ENCODE data around the gene TNFSF15. TPM values are rescaled to one million over a fixed set of nuclear protein-coding genes. Genes with fewer than 3 reads are reported as not detected.

Gene TNFSF15
- total and polyA plus RNA-seq, 2 donors = 0.92 to 8.8 TPM

GRCh38 chr9:114811966-114812636 lies 6.3 kb upstream of the TNFSF15 start:
- Histone ChIP-seq H3K27ac (ENCODE audit: low read depth) (no peak overlapping the region), H3K4me3 (ENCODE audit: low read depth, low read length) (no peak overlapping the region), H3K36me3 (ENCODE audit: insufficient read depth) (no peaks in the 10 kb centered on the region), H3K4me1 (ENCODE audit: insufficient read depth) (no peaks in the 10 kb centered on the region)
- 84% methylated on average over 5 of the region's 5 CpGs for WGBS
- DNase-seq (ENCODE audit: extremely low spot score) = no peak

- Histone ChIP-seq H3K36me3 (ENCODE audit: insufficient read depth) (no peaks in the 10 kb centered on the region), H3K4me1 (ENCODE audit: insufficient read depth) (no peaks in the 10 kb centered on the region), H3K27ac (ENCODE audit: low read depth) (no peak overlapping the region), H3K4me3 (ENCODE audit: low read depth, low read length) (no peak overlapping the region)
- WGBS = 79% methylated on average over 4 of the region's 4 CpGs
- no peak for DNase-seq (ENCODE audit: extremely low spot score)
These were observed 5.5 kb upstream of the TNFSF15 start for GRCh38 chr9:114811301-114811700.

- H3K4me1 ChIP-seq (ENCODE audit: insufficient read depth) = no peaks in the 10 kb centered on the region
- H3K36me3 ChIP-seq (ENCODE audit: insufficient read depth) = no peaks in the 10 kb centered on the region
- H3K4me3 ChIP-seq (ENCODE audit: low read depth, low read length) = no peak overlapping the region
- no peak overlapping the region for H3K27ac ChIP-seq (ENCODE audit: low read depth)
- 91% methylated on average over 3 of the region's 3 CpGs for WGBS
- no peak for DNase-seq (ENCODE audit: extremely low spot score)
These were observed 4.8 kb upstream of the TNFSF15 start for GRCh38 chr9:114810614-114811013.

GRCh38 chr9:114806526-114806900 lies 674 bp upstream of the TNFSF15 start:
- H3K36me3 ChIP-seq (ENCODE audit: insufficient read depth) = no peaks in the 10 kb centered on the region
- WGBS = 55% methylated on average over 2 of the region's 2 CpGs
- no peaks in the 10 kb centered on the region for H3K4me1 ChIP-seq (ENCODE audit: insufficient read depth)
- no peak for DNase-seq (ENCODE audit: extremely low spot score)
- H3K27ac ChIP-seq (ENCODE audit: low read depth) = no peak overlapping the region
- no peak overlapping the region for H3K4me3 ChIP-seq (ENCODE audit: low read depth, low read length)

- Histone ChIP-seq H3K4me3 (ENCODE audit: low read depth, low read length) (no peak overlapping the region), H3K27ac (ENCODE audit: low read depth) (no peak overlapping the region), H3K4me1 (ENCODE audit: insufficient read depth) (no peaks in the 10 kb centered on the region), H3K36me3 (ENCODE audit: insufficient read depth) (no peaks in the 10 kb centered on the region)
- 54% methylated on average over 5 of the region's 5 CpGs for WGBS
- DNase-seq (ENCODE audit: extremely low spot score) = peak; percentile 74
These were observed 1.3 kb downstream of the TNFSF15 start for GRCh38 chr9:114804505-114804904.

- WGBS = 76% methylated on average over 1 of the region's 1 CpG
- no peaks in the 10 kb centered on the region for H3K4me1 ChIP-seq (ENCODE audit: insufficient read depth)
- no peak for DNase-seq (ENCODE audit: extremely low spot score)
- H3K4me3 ChIP-seq (ENCODE audit: low read depth, low read length) = no peak overlapping the region
- H3K27ac ChIP-seq (ENCODE audit: low read depth) = no peak overlapping the region
- H3K36me3 ChIP-seq (ENCODE audit: insufficient read depth) = no peaks in the 10 kb centered on the region
These were observed 2.2 kb downstream of the TNFSF15 start for GRCh38 chr9:114803479-114804265.

- Histone ChIP-seq H3K4me1 (ENCODE audit: insufficient read depth) (no peaks in the 10 kb centered on the region), H3K36me3 (ENCODE audit: insufficient read depth) (no peaks in the 10 kb centered on the region), H3K4me3 (ENCODE audit: low read depth, low read length) (no peak overlapping the region), H3K27ac (ENCODE audit: low read depth) (no peak overlapping the region)
- 75% methylated on average over 2 of the region's 2 CpGs for WGBS
- no peak for DNase-seq (ENCODE audit: extremely low spot score)
These were observed 5.9 kb downstream of the TNFSF15 start for GRCh38 chr9:114799925-114800324.

- no peak overlapping the region for H3K27ac ChIP-seq (ENCODE audit: low read depth)
- DNase-seq (ENCODE audit: extremely low spot score) = no peak
- H3K36me3 ChIP-seq (ENCODE audit: insufficient read depth) = no peaks in the 10 kb centered on the region
- H3K4me1 ChIP-seq (ENCODE audit: insufficient read depth) = no peaks in the 10 kb centered on the region
- H3K4me3 ChIP-seq (ENCODE audit: low read depth, low read length) = no peak overlapping the region
- WGBS = 60% methylated on average over 5 of the region's 5 CpGs
These were observed 6.4 kb downstream of the TNFSF15 start for GRCh38 chr9:114799441-114799840.

GRCh38 chr9:114798780-114799427 lies 6.9 kb downstream of the TNFSF15 start:
- no peaks in the 10 kb centered on the region for H3K4me1 ChIP-seq (ENCODE audit: insufficient read depth)
- DNase-seq (ENCODE audit: extremely low spot score) = no peak

GRCh38 chr9:114798101-114798500 lies 7.7 kb downstream of the TNFSF15 start:
- Histone ChIP-seq H3K36me3 (ENCODE audit: insufficient read depth) (no peaks in the 10 kb centered on the region), H3K4me1 (ENCODE audit: insufficient read depth) (no peaks in the 10 kb centered on the region), H3K4me3 (ENCODE audit: low read depth, low read length) (no peak overlapping the region), H3K27ac (ENCODE audit: low read depth) (no peak overlapping the region)
- DNase-seq (ENCODE audit: extremely low spot score) = no peak
- 79% methylated on average over 1 of the region's 1 CpG for WGBS

More at GRCh38 chr9:114798780-114799427, 6.9 kb downstream of the TNFSF15 start:
- WGBS = 44% methylated on average over 2 of the region's 2 CpGs
- H3K27ac ChIP-seq (ENCODE audit: low read depth) = no peak overlapping the region
- H3K36me3 ChIP-seq (ENCODE audit: insufficient read depth) = no peaks in the 10 kb centered on the region
- no peak overlapping the region for H3K4me3 ChIP-seq (ENCODE audit: low read depth, low read length)

- WGBS = 98% methylated on average over 4 of the region's 4 CpGs
- no peaks in the 10 kb centered on the region for H3K36me3 ChIP-seq (ENCODE audit: insufficient read depth)
- H3K4me1 ChIP-seq (ENCODE audit: insufficient read depth) = no peaks in the 10 kb centered on the region
- H3K27ac ChIP-seq (ENCODE audit: low read depth) = no peak overlapping the region
- no peak for DNase-seq (ENCODE audit: extremely low spot score)
- H3K4me3 ChIP-seq (ENCODE audit: low read depth, low read length) = no peak overlapping the region
These were observed 13.4 kb downstream of the TNFSF15 start for GRCh38 chr9:114792396-114792795.

- no peaks in the 10 kb centered on the region for H3K4me1 ChIP-seq (ENCODE audit: insufficient read depth)
- H3K4me3 ChIP-seq (ENCODE audit: low read depth, low read length) = no peak overlapping the region
- WGBS = 88% methylated on average over 2 of the region's 2 CpGs
- H3K27ac ChIP-seq (ENCODE audit: low read depth) = no peak overlapping the region
- no peaks in the 10 kb centered on the region for H3K36me3 ChIP-seq (ENCODE audit: insufficient read depth)
- DNase-seq (ENCODE audit: extremely low spot score) = no peak
These were observed 14.1 kb downstream of the TNFSF15 start for GRCh38 chr9:114791736-114792135.

GRCh38 chr9:114791312-114791711 lies 14.5 kb downstream of the TNFSF15 start:
- no peaks in the 10 kb centered on the region for H3K4me1 ChIP-seq (ENCODE audit: insufficient read depth)
- no peak for DNase-seq (ENCODE audit: extremely low spot score)

GRCh38 chr9:114790521-114790920 lies 15.3 kb downstream of the TNFSF15 start:
- Histone ChIP-seq H3K36me3 (ENCODE audit: insufficient read depth) (no peaks in the 10 kb centered on the region), H3K27ac (ENCODE audit: low read depth) (no peak overlapping the region), H3K4me3 (ENCODE audit: low read depth, low read length) (no peak overlapping the region), H3K4me1 (ENCODE audit: insufficient read depth) (no peaks in the 10 kb centered on the region)
- 70% methylated on average over 6 of the region's 6 CpGs for WGBS
- DNase-seq (ENCODE audit: extremely low spot score) = no peak

More at GRCh38 chr9:114791312-114791711, 14.5 kb downstream of the TNFSF15 start:
- Histone ChIP-seq H3K27ac (ENCODE audit: low read depth) (no peak overlapping the region), H3K4me3 (ENCODE audit: low read depth, low read length) (no peak overlapping the region), H3K36me3 (ENCODE audit: insufficient read depth) (no peaks in the 10 kb centered on the region)
